ENCODE data around the gene FOCAD.

The FOCAD gene

DNA sequence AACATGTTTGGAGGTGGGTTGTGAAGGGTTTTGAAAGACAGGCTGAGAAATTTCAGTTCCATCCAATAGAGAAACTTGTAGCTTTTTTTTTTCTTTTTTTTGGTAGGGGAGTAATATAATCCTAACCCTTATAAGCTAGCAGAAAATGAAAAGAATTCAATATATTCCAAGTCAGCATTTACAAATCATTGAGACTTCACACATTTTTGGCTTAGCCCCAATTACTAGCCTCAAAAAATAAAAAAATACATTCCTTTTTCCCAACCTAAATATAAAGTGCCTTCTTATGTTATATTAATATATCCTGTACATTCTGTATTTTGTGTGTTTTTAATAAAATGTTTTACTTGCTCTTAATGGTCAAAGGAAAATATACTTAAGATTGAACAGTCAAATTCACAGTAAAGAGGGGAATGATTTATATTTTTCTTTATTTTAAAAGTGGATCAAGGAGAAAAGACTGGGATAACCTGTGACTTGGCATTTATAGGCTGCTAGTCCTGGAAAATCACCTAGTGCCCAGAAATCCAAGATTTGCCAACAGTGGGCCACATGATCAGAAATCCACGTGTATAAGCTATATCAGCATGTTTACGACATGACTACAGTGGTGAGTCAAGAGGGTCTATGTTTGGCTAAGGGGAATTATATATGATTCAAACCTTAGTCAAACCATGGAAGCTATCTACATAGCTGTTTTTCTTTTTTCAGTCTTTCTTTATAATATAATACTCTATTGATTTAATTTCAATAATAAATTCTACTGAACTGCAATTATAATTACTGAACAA lies 332.8 kb downstream of the FOCAD start:
- DNase-seq (ENCODE audit: low spot score): no peak

DNA sequence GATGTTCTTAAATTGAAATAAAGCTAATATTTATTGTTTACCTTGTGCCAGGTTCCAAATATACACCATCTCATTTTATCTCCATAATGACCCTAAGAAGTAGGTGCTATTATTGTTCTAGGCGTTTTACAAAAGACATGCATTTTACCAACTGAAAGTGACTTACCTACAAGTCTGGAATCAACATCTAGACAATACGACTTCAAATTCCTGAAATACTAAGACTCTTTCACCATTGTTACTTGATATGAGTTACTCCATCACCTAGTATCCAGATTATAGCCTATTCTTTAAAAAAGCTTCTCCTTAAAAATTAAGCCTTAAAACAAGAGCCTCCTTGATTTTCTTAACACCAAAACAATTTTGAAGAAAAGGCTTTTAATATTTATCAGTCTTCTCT lies 334.1 kb downstream of the FOCAD start:
- no peak for DNase-seq (ENCODE audit: low spot score)

DNA sequence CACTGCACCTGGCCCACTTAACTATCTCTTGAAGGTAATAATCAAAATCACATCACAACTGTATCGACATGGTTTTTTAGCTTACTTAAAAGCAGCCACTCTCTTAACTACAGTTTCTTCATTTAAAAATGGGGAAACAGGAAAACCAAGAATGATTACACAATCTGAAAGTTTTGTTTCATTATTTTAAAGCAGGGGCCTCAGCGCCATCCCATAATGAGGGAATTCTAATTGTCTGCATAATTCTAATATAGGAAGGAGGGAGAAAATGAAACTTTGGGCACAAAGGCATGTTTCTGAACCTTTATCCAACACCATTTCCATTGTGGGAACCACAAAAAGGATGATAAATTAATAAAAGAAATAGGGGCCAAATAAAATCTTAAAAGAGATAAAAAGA lies 339.8 kb downstream of the FOCAD start:
- DNase-seq (ENCODE audit: low spot score): no peak

DNA sequence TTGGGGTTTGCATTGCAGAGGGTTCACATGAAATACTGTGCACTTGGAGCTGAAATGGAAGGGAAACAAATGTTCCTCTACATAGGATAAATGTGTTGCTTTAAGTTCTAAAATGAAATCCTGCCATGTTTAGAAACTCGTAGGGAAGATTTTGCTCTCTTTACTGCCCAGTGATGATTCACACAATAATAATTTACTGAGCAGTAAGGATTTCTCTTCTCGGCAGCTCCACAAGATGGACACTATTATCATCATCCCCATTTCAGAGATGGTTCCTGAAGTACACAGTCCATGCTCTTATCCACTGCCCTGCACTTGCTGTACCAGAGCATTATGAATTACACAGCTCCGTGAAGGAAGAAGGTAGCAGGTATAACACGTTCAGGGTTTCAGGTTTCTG lies 343.2 kb downstream of the FOCAD start:
- no peak for DNase-seq (ENCODE audit: low spot score)

DNA sequence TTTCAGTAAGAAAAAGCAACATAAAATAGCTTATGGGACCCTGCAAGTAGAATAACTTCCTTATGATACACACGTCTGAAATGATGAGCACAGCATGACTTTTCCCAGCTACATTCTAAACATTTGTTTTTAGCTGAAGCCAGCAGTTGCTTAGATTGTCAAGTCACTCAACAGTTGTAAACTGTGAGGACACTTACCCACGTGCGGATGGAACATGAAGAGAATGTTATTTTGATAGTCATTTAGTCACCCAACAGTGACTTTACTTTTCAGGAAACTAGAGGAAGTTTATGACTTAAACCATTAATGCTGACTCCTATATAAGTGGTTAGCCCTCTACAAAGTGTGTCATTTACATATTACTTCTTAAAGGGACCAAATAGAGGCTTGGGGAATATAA lies 344.4 kb downstream of the FOCAD start:
- DNase-seq (ENCODE audit: low spot score): peak; percentile 14

DNA sequence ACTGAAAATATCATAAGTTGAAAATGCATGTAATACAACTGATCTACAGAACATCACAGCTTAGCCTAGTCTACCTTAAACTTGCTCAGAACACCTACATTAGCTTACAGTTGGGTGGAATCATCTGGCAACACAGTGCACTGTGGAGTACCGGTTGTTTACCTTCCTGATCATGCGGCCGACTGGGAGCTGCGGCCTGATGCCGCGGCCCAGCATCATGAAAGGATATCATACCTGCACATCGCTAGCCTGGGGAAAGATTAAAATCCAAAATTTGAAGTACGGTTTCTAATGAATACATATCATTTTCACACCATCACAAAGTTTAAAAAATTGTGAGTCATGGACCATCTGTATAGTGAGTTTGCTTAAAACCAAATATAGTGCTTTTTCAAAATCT lies 345.6 kb downstream of the FOCAD start:
- DNase-seq (ENCODE audit: low spot score): no peak

DNA sequence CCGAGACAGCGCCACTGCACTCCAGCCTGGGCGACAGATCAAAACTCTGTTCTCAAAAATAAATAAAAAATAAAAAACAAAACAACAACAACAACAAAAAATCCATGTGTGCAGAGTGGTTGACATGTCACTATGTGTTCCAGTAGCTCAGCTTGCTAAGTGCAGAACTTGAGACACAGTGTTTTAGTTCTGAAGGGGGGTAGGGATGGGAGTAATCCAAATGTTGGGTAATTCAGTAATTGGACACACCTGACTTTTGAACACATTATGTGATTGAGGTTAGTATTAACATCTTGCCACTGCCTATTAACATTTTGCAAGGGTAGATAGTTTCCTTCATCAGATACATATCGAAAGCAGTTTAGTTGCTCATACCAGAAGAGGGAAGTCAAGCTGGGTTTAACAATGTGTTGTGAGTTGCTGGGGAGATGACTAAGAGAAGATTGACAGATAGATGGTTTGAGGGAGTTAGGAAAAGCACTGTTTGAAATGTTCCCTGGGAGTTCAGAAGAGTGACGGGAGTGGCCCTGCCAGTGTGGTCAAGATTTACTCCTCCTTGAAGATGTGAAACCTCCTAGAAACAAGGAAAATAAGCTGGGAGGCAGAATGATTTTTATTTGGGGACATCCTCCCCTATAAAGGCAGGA lies 346.5 kb downstream of the FOCAD start:
- DNase-seq (ENCODE audit: low spot score): peak; percentile 66

DNA sequence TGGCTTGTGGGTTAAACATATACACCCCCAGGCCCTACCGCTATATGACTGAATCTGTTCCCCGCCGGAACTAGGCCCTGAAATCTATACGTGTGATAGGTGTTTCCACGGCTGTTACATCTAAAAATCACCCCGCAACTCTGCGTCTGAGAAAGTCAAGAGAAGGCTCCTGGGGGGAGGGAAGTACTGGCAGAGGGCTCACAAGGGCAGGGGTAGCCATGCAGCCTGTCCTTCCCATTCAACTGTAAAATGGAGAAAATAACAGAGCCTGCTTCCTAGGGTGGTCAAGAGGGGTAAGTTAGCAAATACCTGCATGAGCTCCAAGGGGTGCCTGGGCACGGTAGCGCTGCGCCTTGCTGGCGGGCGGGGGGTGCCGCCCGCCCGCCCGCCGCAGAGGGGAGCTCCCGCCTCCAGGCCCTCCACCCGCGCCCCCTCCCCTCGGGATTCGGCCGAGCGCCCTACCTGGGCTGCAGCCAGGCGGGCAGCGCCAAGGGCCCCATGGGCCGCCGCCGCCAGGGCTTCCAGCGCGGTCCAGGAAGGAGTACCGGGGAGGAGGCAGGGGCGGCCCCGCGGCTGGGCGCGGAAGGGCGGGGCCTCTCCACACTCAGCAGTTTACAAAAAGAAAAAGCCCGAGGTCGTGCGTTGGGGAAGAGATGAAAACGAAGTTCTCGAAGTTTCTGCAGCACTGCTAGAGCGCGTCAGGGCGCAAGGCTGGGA lies 347.2 kb downstream of the FOCAD start, which contains the start of gene HACD4:
TSS of gene HACD4 (minus strand) at position 550 of the 717 bp plus-strand sequence. CDS start at position 500, 50 bp downstream.
- peak; percentile 63 for DNase-seq (ENCODE audit: low spot score)

DNA sequence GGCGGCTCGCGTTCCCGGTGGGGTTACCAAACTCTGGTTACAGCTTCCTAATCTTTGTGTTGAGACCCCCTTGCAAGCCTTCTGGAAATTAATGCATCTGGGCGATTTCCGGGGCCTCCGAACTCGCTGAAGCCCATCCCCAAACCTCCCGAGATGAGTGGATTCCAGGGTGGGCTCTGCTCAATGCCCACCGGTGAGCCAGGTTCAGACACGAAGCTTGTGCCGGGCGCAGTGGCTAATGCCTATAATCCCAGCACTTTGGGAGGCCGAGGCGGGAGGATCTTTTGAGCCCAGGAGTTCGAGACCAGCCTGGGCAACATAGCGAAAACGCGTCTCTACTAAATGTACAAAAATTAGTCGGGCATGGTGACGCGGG lies 347.7 kb downstream of the FOCAD start:
- DNase-seq (ENCODE audit: low spot score): no peak

DNA sequence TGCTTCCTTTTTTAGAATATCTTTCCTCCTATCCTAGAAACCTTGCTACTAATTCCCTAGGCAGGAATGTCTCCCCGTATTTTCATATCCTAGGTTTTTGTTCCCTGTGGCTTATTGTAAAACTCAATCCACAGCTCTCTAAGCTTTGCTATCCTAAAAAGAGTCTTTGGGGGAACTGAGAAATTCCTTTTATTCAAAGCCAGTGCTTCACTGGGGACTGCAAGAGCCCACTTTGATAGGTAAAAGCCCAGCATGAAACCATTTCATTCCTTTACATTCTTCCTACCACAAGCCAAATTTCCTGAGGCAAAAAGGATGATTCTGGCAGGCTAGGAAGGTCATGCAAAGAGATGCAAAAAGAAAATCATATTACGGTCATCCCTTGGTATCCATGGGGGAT lies 353.2 kb downstream of the FOCAD start:
- DNase-seq (ENCODE audit: low spot score): no peak

DNA sequence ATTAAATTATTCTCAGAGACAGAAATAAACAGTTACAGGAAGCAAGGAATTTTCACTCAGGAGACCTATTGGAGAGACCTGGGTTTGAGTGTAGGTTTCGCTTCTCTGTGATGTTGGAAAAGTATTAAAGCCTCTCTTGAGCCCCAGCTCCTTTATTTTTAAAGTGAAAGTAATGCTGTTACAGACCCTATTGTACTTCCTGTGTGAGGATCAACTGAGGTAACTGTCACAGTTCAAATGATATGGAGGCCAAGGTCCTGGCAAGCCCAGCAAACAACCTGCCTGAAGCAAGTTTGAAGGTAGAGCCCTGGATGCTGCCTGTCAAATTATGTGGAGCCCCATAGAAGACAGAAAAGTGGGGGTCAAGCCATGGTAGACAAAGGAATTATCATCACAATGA lies 355.2 kb downstream of the FOCAD start:
- DNase-seq (ENCODE audit: low spot score): no peak

DNA sequence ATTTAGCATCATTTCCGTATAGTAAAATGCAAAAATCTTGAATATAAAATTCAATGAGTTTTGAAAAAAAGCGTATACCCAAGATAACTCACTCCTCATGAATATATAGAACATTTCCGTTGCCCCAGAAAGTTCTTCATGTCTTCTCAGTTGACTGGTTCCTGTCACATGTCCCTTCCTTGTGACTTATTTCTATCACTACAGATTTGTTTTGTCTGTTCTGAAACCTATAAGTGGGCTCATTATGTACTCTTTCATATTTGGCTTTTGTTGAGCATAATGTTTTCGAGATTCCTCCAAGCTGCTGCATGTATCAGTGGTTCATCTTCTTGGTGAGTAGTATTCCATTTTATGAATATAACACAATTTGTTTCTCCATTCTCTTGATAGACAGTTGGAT lies 358.4 kb downstream of the FOCAD start:
- no peak for DNase-seq (ENCODE audit: low spot score)

DNA sequence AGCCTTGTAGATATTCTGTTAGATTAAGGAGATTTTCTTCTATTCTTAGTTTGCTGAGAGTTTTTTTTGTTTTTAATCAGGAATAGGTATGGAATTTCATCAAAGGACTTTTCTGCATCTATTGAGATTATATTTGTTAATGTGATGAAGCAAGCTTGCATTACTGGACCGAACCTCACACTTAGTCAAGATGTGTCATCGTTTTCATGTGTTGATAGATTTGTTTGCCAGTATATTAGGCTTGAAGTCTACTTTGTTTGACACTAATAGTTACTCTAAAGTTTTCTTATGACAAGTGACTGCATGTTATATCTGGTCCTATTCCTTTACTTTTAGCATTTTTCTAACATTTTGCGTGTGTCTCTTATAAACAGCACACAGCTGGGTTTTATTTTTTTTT lies 359.8 kb downstream of the FOCAD start:
- DNase-seq (ENCODE audit: low spot score): no peak
